Endothelial cell (in vitro differentiated cells): ENCODE results near the gene CLDN9. TPM values are rescaled to one million over a fixed set of nuclear protein-coding genes. Genes with fewer than 3 reads are reported as not detected.

ENCODE experiments used
- DNase-seq: peaks from one replicate; pipeline ENCODE4 v3.0.0; 2021; ENCODE audit warnings: low spot score
- H3K27ac Mint-ChIP-seq: one replicate; pipeline ENCODE4 v1.8.0; 2021; ENCODE audit warnings: mixed read lengths, inconsistent platforms; ENCODE audit not compliant: unreplicated experiment
- H3K27me3 Mint-ChIP-seq: one replicate; pipeline ENCODE4 v1.8.0; 2021; ENCODE audit warnings: mild to moderate bottlenecking, moderate library complexity, mixed read lengths, inconsistent platforms; ENCODE audit not compliant: unreplicated experiment
- H3K36me3 Mint-ChIP-seq: one replicate; pipeline ENCODE4 v1.8.0; 2021; ENCODE audit warnings: mild to moderate bottlenecking, low read depth, mixed read lengths, inconsistent platforms; ENCODE audit not compliant: unreplicated experiment
- H3K4me1 Mint-ChIP-seq: one replicate; pipeline ENCODE4 v1.8.0; 2021; ENCODE audit warnings: mild to moderate bottlenecking, mixed read lengths, inconsistent platforms; ENCODE audit not compliant: unreplicated experiment
- H3K4me3 Mint-ChIP-seq: one replicate; pipeline ENCODE4 v1.8.0; 2021; ENCODE audit warnings: mild to moderate bottlenecking, mixed read lengths, inconsistent platforms; ENCODE audit not compliant: unreplicated experiment
- H3K9me3 Mint-ChIP-seq: one replicate; pipeline ENCODE4 v1.8.0; 2021; ENCODE audit warnings: mixed read lengths, inconsistent platforms; ENCODE audit not compliant: unreplicated experiment
- CTCF ChIP-seq: fragments of 200-600 bp; sonication (generic); IDR thresholded peaks from one replicate; pipeline ENCODE4 v1.5.0; 2021; ENCODE audit warnings: antibody characterized with exemption; ENCODE audit not compliant: unreplicated experiment
- total RNA-seq: library from RNA; stranded (reverse); fragmentation: NEBNext Ultra II Directional; extraction: Animal tissue kit (Norgen Biotek cat#: 25700); gene quantifications from one replicate; pipeline ENCODE4 v1.2.1, GENCODE V29; 2021; ENCODE audit not compliant: unreplicated experiment

CLDN9 gene
- total RNA-seq, 1 donor from 2014 or later = not detected

GRCh38 chr16:2966043-2966807 is 46.5 kb upstream of the CLDN9 start:
- H3K4me3 Mint-ChIP-seq = no peak overlapping the region
- TF ChIP-seq CTCF = no peak
- DNase-seq = no peak
- H3K27me3 Mint-ChIP-seq = peaks cover 32% of the 10 kb centered on the region
- no peaks in the 10 kb centered on the region for H3K9me3 Mint-ChIP-seq
- H3K27ac Mint-ChIP-seq = no peak overlapping the region
- peaks cover 6% of the 10 kb centered on the region for H3K4me1 Mint-ChIP-seq
- peaks cover 4% of the 10 kb centered on the region for H3K36me3 Mint-ChIP-seq

- Mint-ChIP-seq H3K4me3 (no peak overlapping the region), H3K27ac (no peak overlapping the region), H3K36me3 (peaks cover 4% of the 10 kb centered on the region), H3K4me1 (peaks cover 6% of the 10 kb centered on the region), H3K9me3 (no peaks in the 10 kb centered on the region), H3K27me3 (peaks cover 30% of the 10 kb centered on the region)
- no peak for TF ChIP-seq CTCF
- no peak for DNase-seq
Observed at GRCh38 chr16:2966808-2967191, 45.9 kb upstream of the CLDN9 start.

GRCh38 chr16:2967211-2967631 is 45.5 kb upstream of the CLDN9 start:
- no peak for TF ChIP-seq CTCF
- peaks cover 26% of the 10 kb centered on the region for H3K27me3 Mint-ChIP-seq
- H3K9me3 Mint-ChIP-seq = no peaks in the 10 kb centered on the region
- DNase-seq = no peak
- H3K36me3 Mint-ChIP-seq = peaks cover 8% of the 10 kb centered on the region
- H3K27ac Mint-ChIP-seq = no peak overlapping the region
- H3K4me3 Mint-ChIP-seq = no peak overlapping the region
- H3K4me1 Mint-ChIP-seq = peaks cover 6% of the 10 kb centered on the region

GRCh38 chr16:2967721-2968161 is 45.0 kb upstream of the CLDN9 start:
- Mint-ChIP-seq H3K27me3 (peaks cover 26% of the 10 kb centered on the region), H3K4me3 (no peak overlapping the region), H3K4me1 (peaks cover 6% of the 10 kb centered on the region), H3K27ac (no peak overlapping the region), H3K9me3 (no peaks in the 10 kb centered on the region), H3K36me3 (peaks cover 8% of the 10 kb centered on the region)
- no peak for TF ChIP-seq CTCF
- no peak for DNase-seq

- H3K27me3 Mint-ChIP-seq = peaks cover 26% of the 10 kb centered on the region
- DNase-seq = no peak
- H3K9me3 Mint-ChIP-seq = no peaks in the 10 kb centered on the region
- peaks cover 8% of the 10 kb centered on the region for H3K36me3 Mint-ChIP-seq
- TF ChIP-seq CTCF = no peak
- peak overlapping the region; percentile 57 for H3K27ac Mint-ChIP-seq
- peak overlapping the region; percentile 80 for H3K4me3 Mint-ChIP-seq
- H3K4me1 Mint-ChIP-seq = peaks cover 6% of the 10 kb centered on the region
Observed at GRCh38 chr16:2968368-2968737, 44.4 kb upstream of the CLDN9 start.
